Stimulated activated CD8-positive, alpha-beta memory T cell treated with anti-CD3 and anti-CD28 coated beads, Interleukin-12 subunit alpha, Interleukin-12 subunit beta, amount 100 ng/mL, for 24 hours (primary cell): ENCODE results near the gene HNRNPF.
A peak's percentile ranks its signal among the peaks of the same experiment; 100 is the strongest.
"Not testable (repeated sequence)": the region's sequence is repeated elsewhere in the genome, so short reads cannot be mapped to it uniquely, and the experiment has no call there.

Source experiments
- DNase-seq: peaks from one replicate; pipeline ENCODE4 v3.0.0-alpha.2; 2020; ENCODE audit errors: extremely low read depth

The HNRNPF gene

DNA sequence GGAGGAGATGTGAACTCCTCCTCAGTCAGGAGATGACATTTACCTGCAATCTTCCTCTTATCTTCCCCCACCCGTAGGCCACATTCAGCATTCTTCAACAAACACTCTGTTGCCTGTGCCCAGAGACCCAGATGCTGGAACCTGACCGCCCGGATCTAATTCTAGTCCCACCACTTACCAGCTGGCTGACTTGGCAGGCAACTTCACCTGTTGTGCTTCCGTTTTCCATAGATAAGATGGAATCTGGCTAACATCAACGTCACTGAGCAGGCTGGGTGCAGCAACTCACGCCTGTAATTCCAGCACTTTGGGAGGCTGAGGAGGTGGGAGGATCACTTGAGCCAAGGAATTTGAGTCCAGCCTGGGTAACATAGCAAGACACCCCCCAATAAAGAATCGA, 58.8 kb downstream of the HNRNPF start:
- DNase-seq: no peak

DNA sequence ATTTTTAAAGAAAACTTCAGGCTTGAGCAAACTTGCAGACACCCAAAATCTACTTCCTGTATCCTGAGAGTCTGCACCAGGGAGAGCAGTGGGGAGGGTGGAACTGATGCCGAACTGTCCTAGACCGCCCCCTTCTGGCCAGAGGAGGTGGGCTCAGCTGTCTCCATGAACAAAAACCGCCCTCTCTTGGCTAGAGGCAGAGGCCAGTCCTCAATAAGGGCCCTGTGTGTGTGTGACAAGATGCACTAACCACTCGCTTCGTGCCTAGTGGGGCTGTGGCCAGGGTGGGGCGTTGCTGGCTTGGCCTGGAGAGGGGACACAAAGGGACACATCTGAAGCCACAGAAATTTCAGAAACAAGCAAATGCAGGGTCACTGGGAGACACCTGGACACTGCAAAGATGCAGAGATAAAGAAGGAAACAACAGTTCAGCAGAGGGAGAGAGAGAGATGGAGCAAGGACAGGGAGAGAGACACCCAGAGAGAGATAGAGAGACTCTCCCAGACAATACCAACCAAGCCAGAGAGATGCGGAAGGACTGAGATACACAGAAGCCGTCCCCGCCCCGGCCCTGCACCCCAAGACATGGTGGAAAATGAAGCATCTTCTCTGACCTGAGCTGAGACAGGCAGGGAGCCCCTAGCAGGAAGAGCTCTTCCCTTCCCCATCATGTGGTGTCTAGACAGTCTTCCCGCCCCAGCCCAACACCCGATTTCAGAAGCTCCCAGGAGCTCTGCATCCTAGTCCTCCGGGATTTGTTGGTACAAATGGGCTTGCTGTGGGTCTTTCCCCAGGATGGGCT, 60.3 kb downstream of the HNRNPF start:
- peak; percentile 55 for DNase-seq

DNA sequence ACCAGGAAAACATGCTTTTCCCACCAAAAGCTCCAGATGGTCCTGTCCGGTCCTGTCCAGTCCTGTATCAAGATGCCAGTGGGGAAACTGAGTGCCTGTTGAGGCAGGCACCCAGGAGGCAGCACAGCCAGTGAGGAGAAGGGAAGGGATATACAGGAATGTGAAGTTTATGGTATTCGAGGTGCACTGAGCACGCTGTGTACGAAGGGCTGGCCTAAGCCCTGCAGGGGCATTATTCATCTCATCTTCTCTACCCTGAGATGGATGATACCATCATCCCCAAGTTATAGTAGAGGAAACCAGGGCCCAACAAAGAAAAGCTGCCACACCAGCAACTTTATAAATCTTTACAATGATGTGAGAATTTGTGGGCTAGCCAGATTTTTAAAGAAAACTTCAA, 61.0 kb downstream of the HNRNPF start:
- no peak for DNase-seq

GRCh38 chr10:43344051-43344450, 64.9 kb downstream of the HNRNPF start:
- DNase-seq: no peak

GRCh38 chr10:43343126-43343525, 65.9 kb downstream of the HNRNPF start:
- DNase-seq: no peak

- no peak for DNase-seq
Measured at GRCh38 chr10:43342279-43343125, 66.5 kb downstream of the HNRNPF start.

DNA sequence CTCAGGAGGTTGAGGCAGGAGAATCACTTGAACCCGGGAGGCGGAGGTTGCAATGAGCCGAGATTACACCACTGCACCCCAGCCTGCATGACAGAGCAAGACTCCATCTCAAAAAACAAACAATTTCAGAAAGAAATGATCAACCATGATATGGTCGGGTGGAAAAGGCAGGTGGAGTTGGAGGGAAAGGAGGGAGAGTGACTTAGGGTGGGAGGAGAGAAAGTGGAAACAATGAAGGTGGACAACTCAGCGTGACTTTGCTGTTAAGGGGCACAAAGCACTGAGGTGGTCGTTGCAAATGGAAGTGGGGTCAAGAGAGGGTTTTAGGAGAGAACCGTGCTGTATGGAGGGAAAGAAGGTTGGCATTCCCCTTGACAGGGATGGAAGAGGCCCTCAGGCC, 67.5 kb downstream of the HNRNPF start:
- no peak for DNase-seq

DNA sequence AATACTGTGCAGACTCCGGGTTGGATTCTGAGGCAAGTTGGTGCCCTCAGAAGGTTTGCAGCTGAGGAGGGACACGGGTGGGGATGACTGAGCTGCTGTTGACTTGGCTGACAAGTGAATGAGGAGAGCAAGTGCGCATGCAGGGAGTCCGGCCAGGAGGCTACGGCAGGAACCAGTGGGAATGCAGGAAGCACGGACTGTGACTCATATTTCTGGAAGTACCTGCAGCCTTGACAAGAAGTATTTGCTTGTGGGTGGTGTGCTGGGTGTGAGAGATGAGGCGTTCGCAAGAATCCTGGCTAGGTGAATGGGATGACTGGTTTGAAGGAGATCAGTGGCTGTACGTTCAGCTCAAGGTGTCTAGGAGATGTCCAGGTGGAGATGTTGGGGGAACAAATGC, 68.4 kb downstream of the HNRNPF start:
- DNase-seq: no peak

DNA sequence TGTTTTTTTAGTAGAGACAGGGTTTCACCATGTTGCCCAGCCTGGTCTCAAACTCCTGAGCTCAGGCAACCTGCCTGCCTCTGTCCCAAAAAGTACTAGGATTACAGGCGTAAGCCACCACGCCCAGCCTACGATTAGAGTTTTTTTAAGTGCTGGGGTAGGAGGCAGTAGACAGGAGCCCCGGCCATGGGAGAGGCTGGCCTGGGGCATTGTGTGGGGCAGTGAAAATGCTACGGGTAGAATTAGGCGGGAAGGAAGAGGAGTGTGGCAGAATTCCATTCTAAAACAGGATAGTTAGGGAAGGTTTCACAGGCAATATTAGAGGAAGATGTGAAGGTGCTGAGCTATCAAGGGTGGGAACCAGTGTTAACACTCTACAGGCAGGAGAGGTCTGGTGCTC, 68.9 kb downstream of the HNRNPF start:
- no peak for DNase-seq

DNA sequence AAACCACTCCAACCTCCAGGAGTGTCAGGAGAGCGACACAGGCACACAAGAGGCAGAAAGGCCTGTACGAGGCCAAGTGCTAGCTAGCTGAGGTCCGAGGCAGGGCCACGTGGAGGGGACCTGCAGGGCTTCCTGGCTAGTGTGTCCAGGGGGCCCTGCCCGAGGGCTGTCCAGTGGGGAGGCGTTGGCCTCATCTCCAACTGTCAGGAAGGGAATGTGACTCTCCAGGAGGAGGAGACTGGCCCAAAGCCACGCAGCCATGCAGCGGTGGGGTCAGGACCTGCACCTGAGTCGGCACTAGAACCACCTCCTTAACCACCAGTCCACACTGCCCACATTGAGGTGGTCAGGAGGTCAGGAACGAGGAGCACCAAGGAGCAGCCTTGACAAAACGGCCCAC, 69.8 kb downstream of the HNRNPF start:
- no peak for DNase-seq

DNA sequence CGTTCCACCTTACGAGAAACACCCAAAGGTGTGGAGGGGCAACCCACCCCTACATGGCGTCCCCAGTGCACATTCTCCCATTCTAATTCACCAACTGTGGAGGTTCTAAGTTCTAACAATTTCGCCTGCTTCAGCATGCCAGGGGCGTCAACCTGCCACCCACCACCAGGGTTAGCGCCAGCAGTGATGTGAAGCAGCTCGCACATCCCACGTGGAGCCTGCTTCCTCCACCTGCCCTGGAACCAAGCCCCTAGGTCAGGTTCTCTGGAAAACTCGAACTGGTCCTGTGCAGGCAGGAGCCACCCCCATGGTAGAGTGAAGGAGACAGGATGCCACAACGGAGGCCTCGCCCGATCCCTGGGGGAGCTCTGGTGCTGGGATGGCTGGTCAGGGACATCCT, 70.9 kb downstream of the HNRNPF start:
- DNase-seq: no peak

DNA sequence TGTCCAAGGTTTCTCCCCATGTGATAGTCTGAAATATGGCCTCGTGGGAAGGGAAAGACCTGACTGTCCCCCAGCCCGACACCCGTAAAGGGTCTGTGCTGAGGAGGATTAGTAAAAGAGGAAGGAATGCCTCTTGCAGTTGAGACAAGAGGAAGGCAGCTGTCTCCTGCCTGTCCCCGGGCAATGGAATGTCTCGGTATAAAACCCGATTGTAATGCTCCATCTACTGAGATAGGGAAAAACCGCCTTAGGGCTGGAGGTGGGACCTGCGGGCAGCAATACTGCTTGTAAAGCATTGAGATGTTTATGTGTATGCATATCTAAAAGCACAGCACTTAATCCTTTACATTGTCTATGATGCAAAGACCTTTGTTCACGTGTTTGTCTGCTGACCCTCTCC, 71.5 kb downstream of the HNRNPF start:
- not testable (repeated sequence) for DNase-seq

GRCh38 chr10:43336641-43337318, 72.2 kb downstream of the HNRNPF start:
- DNase-seq: no peak

GRCh38 chr10:43336061-43336460, 72.9 kb downstream of the HNRNPF start:
- DNase-seq: no peak
